ENCODE measurements around the gene CAV3. TPM values are rescaled to one million over a fixed set of nuclear protein-coding genes. Genes with fewer than 3 reads are reported as not detected.

CAV3 gene
- total RNA-seq, 2 experiments from 2014 or later: not detected

DNA sequence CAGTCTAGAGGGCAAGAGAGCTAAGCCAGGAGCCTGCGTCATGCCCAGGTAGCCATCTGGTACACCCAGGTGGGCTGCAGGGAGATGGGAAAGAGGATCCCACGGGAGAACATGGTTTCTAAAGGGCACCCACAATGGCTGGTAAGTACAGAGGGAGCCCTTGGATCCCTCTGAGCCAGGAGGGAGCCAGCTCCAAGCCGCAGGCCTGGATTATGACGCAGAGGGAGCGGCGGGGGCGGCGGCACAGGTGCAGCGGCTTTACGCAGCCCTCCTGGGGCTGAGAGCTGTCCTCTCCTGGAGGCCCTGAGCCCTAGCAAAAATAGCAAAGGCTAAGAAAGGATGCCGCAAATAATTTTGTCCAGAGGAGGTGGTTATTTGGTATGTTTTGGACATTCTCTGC is 2.8 kb downstream of the CAV3 start:
- ATAC-seq (ENCODE audit: poor library complexity) (no peak), DNase-seq (no peak)
- CTCF ChIA-PET: no interaction called here
- peaks cover 9% of the 10 kb centered on the region for H3K27me3 Mint-ChIP-seq
- Histone ChIP-seq H3K4me1 (ENCODE audit: insufficient read depth, low read length) (no peaks in the 10 kb centered on the region), H3K9me3 (ENCODE audit: control insufficient read depth in 1 of 2, insufficient read depth in 1 of 2, low read length in 2 of 2) (no peaks in the 10 kb centered on the region), H3K36me3 (ENCODE audit: insufficient read depth, low read length) (no peaks in the 10 kb centered on the region), H3K4me3 (ENCODE audit: low read length) (no peak overlapping the region), H3K27ac (ENCODE audit: low read depth in 1 of 2, low read length in 2 of 2) (no peak overlapping the region), H3K27me3 (ENCODE audit: control insufficient read depth in 1 of 2, insufficient read depth in 2 of 2, low read length in 2 of 2) (no peaks in the 10 kb centered on the region)
- intact Hi-C loops (cut with DNase I, micrococcal nuclease): no loop called here
- no peaks in the 10 kb centered on the region for H3K36me3 Mint-ChIP-seq (ENCODE audit: low read depth)
- POLR2A ChIA-PET: no interaction called here
- no peaks in the 10 kb centered on the region for H3K4me1 Mint-ChIP-seq (ENCODE audit: low read depth)
- TF ChIP-seq, protein P1, sequence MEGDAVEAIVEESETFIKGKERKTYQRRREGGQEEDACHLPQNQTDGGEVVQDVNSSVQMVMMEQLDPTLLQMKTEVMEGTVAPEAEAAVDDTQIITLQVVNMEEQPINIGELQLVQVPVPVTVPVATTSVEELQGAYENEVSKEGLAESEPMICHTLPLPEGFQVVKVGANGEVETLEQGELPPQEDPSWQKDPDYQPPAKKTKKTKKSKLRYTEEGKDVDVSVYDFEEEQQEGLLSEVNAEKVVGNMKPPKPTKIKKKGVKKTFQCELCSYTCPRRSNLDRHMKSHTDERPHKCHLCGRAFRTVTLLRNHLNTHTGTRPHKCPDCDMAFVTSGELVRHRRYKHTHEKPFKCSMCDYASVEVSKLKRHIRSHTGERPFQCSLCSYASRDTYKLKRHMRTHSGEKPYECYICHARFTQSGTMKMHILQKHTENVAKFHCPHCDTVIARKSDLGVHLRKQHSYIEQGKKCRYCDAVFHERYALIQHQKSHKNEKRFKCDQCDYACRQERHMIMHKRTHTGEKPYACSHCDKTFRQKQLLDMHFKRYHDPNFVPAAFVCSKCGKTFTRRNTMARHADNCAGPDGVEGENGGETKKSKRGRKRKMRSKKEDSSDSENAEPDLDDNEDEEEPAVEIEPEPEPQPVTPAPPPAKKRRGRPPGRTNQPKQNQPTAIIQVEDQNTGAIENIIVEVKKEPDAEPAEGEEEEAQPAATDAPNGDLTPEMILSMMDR (IDR thresholded peaks at IDR 0.05): no peak
- no peak overlapping the region for H3K4me3 Mint-ChIP-seq
- no peak overlapping the region for H3K27ac Mint-ChIP-seq
- no peaks in the 10 kb centered on the region for H3K9me3 Mint-ChIP-seq

DNA sequence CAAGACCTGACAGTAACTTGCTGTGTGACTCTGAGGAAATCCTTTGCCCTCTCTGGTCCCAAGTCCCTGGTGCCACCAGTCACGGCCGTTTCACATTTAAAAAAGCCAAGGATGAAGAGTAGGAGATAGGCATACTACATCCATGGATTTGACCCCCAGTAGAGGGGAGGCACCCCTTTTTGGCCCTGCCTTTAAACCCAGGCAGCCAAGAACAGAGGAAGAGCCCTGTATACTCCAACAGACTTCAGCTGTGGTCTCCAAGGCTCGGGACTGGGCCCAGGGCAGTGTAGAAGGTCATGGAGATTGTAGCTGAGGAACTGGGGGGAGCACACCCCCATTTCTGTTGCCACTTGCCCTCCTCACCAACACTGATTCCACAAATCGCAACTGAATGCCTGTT is 3.7 kb downstream of the CAV3 start:
- DNase-seq (no peak), ATAC-seq (ENCODE audit: poor library complexity) (no peak)
- Histone ChIP-seq H3K36me3 (ENCODE audit: insufficient read depth, low read length) (no peaks in the 10 kb centered on the region), H3K4me3 (ENCODE audit: low read length) (no peak overlapping the region), H3K27me3 (ENCODE audit: control insufficient read depth in 1 of 2, insufficient read depth in 2 of 2, low read length in 2 of 2) (no peaks in the 10 kb centered on the region), H3K27ac (ENCODE audit: low read depth in 1 of 2, low read length in 2 of 2) (no peak overlapping the region), H3K9me3 (ENCODE audit: control insufficient read depth in 1 of 2, insufficient read depth in 1 of 2, low read length in 2 of 2) (no peaks in the 10 kb centered on the region), H3K4me1 (ENCODE audit: insufficient read depth, low read length) (no peaks in the 10 kb centered on the region)
- H3K4me3 Mint-ChIP-seq: no peak overlapping the region
- H3K4me1 Mint-ChIP-seq (ENCODE audit: low read depth): no peaks in the 10 kb centered on the region
- H3K27me3 Mint-ChIP-seq: peaks cover 9% of the 10 kb centered on the region
- H3K9me3 Mint-ChIP-seq: no peaks in the 10 kb centered on the region
- ChIA-PET CTCF (no interaction called here), POLR2A (no interaction called here)
- intact Hi-C loops (cut with DNase I, micrococcal nuclease): no loop called here
- no peaks in the 10 kb centered on the region for H3K36me3 Mint-ChIP-seq (ENCODE audit: low read depth)
- H3K27ac Mint-ChIP-seq: no peak overlapping the region
- TF ChIP-seq, protein P1 (IDR thresholded peaks at IDR 0.05): no peak

DNA sequence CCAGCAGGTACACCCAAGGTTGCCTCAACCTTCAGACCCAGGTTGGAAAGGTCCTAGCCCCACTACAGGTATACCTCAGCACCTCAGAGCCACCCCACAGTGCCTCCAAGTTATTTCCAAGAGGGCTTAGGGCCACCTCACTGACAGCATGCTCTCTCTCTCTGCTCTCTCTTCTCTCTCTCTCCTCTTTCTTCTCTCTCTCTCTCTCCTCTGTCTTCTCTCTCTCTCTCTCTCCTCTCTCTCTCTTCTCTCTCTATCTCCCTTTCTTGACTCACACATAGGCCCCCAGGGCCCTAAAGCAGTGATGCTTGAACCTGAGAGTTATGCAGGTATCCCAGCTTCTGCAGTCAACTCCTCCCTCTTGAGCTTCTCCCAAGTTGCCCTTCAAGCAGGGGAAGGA is 4.2 kb downstream of the CAV3 start:
- Histone ChIP-seq H3K27me3 (ENCODE audit: control insufficient read depth in 1 of 2, insufficient read depth in 2 of 2, low read length in 2 of 2) (no peaks in the 10 kb centered on the region), H3K4me3 (ENCODE audit: low read length) (no peak overlapping the region), H3K9me3 (ENCODE audit: control insufficient read depth in 1 of 2, insufficient read depth in 1 of 2, low read length in 2 of 2) (no peaks in the 10 kb centered on the region), H3K36me3 (ENCODE audit: insufficient read depth, low read length) (no peaks in the 10 kb centered on the region), H3K27ac (ENCODE audit: low read depth in 1 of 2, low read length in 2 of 2) (no peak overlapping the region), H3K4me1 (ENCODE audit: insufficient read depth, low read length) (no peaks in the 10 kb centered on the region)
- no peak for ATAC-seq (ENCODE audit: poor library complexity)
- H3K9me3 Mint-ChIP-seq: no peaks in the 10 kb centered on the region
- no peak overlapping the region for H3K27ac Mint-ChIP-seq
- peaks cover 9% of the 10 kb centered on the region for H3K27me3 Mint-ChIP-seq
- H3K36me3 Mint-ChIP-seq (ENCODE audit: low read depth): no peaks in the 10 kb centered on the region
- TF ChIP-seq, protein P1 (IDR thresholded peaks at IDR 0.05): no peak
- intact Hi-C loops (cut with DNase I, micrococcal nuclease): no loop called here
- no peaks in the 10 kb centered on the region for H3K4me1 Mint-ChIP-seq (ENCODE audit: low read depth)
- CTCF ChIA-PET: no interaction called here
- POLR2A ChIA-PET: no interaction called here
- no peak for DNase-seq
- no peak overlapping the region for H3K4me3 Mint-ChIP-seq

Measured in CD4-positive, alpha-beta T cell (primary cell).